Right hindlimb (tissue), 1 donor: Measurements from ENCODE around the gene HNMT.
"Not testable (repeated sequence)": the region's sequence is repeated elsewhere in the genome, so short reads cannot be mapped to it uniquely, and the experiment has no call there.

Source experiments
- DNase-seq: peaks from one replicate; pipeline ENCODE4 v3.0.0-alpha.2; 2018

The HNMT gene

GRCh38 chr2:137947032-137947727 is 17.1 kb upstream of the HNMT start:
- no peak for DNase-seq

DNA sequence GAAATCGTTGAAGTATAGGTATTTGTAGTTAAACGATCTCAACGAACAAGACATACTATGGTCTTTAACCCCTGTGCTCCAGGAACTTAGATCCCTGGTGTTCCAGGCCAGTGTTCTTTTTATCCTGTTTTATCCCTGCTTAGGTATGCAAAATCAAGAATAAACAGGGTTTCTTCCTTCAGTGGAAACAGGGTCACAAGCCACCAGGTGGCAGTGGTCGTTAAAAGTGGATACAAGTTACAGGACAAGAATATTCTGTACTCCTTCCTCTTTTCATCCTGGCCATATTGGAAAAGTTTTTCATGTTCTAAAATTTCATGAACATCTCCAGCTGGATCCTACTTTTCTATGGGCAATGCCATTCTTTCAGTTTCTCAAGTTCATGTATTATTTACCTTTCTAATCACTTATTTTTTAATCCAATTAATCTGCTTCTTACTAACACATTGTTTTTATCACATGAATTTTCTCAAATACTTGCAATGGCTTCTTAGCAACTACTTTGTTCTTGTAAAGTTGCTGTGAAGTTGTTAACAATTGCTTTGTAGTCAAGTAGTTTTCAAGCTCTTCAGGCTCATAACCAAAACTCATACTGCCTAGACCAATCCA is 16.4 kb upstream of the HNMT start:
- peak; percentile 76 for DNase-seq

GRCh38 chr2:137948894-137949293 is 15.4 kb upstream of the HNMT start:
- DNase-seq = no peak

- no peak for DNase-seq
Observed at GRCh38 chr2:137950238-137950637, 14.0 kb upstream of the HNMT start.

- no peak for DNase-seq
Observed at GRCh38 chr2:137951586-137951985, 12.7 kb upstream of the HNMT start.

GRCh38 chr2:137952586-137953129 is 11.6 kb upstream of the HNMT start:
- DNase-seq = peak; percentile 59

DNA sequence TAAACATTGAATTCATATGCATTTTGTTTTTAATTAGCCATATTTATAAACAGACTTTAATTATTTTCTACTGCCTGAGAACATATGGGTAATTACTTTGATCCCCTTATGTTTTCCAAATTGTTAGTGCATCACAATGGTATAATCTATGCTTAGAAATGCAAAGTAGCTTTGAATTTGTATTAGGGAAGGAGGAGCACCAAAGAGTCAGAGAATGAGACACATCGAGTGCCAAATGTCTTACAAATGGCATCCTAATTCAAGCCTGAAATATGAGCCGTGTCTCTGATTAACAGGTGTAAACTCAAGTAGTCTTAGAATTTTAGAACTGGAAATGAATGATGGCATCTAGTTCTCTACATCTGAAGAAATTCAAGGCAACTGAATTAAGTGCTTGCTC is 8.7 kb upstream of the HNMT start:
- no peak for DNase-seq

GRCh38 chr2:137957033-137957432 is 7.2 kb upstream of the HNMT start:
- no peak for DNase-seq

DNA sequence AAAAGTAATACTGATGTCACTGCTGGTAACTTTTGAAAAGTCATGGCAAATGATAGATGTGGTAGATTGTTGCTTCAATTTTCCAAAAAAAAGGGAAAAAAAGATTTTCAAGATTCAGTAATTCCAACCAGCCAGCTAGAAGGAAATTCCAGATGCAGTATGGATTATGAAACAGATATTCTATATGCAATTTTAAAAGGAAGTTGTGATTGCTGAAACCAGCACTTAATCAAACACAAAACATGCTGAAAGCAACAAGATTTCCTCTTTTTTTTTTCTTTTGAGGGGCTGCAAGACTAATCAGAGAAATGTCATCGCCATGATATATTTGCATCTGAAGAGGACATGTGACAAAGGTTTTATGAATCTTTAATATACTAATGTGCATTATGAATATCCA is 5.1 kb upstream of the HNMT start:
- DNase-seq = no peak

DNA sequence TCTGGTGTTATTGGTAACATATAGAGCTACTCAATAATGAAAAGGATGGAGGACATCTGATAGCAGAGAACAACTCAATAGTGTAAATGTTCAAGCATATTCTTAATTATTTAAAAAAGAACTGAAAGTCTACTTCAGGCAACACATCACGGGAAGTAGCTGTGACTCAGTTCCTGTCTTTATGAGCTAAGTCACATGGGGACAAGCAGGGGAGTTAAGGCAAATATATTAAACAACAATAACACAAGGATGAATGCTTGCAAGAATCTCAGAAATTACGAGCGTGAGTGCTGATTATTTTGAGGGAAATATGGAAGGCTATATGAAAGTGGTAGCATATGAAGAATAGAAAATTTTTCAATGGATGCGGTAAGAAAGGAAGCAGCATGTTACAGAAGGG is 4.0 kb upstream of the HNMT start:
- DNase-seq = no peak

DNA sequence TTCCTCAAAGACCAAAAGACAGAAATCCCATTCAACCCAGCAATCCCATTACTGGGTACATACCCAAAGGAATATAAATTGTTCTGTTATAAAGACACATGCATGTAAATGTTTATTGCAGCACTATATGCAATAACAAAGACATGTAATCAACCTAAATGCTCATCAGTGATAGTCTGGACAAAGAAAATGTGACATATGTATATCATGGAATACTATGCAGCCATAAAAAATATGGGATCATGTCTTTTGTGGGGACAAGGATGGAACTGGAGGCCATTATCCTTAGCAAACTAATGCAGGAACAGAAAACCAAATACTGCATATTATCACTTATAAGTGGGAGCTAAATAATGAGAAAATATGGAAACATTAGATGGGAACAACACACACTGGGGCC is 2.7 kb upstream of the HNMT start:
- DNase-seq = no peak

GRCh38 chr2:137963535-137964065 is 673 bp upstream of the HNMT start:
- no peak for DNase-seq

DNA sequence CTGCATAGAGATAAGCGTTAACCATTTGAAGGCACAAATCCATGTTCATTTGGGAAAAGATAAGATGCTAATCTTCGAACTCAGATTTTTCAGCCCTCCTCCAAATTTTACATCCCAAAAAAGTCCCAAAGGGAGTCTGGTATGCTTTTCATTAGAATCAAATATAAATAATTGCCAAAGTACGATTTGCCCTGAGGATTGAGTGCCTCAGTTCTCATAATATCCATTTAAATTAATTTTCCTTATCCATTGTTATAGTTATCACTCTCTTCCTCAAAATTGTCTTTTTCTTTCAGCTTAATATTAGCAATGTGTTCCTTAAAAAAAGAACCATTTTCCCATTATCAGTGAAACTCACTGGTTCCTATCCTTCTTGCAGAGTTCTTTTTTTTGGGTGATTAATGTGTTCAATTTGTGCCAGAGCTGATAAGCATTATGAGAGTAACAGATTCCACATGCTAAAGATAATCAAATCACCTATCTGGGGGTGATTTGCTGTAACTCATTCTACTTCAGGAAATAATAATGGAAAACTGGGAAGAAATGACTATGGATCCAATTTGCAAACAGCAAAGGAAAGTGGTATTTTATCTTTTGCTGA is 686 bp downstream of the HNMT start:
- no peak for DNase-seq

DNA sequence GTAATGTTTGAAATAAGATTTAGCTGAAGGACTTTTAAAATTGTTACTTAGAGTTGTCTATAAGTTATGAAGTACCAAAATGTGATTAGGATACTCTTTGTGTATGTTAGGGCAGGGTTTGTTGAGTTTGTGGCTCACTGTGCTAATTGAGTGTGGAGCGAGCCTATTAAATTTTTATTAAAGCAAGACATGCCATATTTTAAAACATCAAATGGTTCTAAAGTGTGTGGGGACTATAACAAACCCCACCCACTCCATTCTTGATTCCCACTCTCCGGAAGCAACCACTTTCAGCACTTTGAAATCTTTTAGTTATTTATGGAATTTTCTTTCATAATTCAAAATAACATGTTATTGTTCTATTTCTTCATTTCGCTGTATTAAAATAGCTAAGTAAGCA is 1.8 kb downstream of the HNMT start:
- no peak for DNase-seq

- DNase-seq = no peak
Observed at GRCh38 chr2:137967042-137967441, 2.8 kb downstream of the HNMT start.

DNA sequence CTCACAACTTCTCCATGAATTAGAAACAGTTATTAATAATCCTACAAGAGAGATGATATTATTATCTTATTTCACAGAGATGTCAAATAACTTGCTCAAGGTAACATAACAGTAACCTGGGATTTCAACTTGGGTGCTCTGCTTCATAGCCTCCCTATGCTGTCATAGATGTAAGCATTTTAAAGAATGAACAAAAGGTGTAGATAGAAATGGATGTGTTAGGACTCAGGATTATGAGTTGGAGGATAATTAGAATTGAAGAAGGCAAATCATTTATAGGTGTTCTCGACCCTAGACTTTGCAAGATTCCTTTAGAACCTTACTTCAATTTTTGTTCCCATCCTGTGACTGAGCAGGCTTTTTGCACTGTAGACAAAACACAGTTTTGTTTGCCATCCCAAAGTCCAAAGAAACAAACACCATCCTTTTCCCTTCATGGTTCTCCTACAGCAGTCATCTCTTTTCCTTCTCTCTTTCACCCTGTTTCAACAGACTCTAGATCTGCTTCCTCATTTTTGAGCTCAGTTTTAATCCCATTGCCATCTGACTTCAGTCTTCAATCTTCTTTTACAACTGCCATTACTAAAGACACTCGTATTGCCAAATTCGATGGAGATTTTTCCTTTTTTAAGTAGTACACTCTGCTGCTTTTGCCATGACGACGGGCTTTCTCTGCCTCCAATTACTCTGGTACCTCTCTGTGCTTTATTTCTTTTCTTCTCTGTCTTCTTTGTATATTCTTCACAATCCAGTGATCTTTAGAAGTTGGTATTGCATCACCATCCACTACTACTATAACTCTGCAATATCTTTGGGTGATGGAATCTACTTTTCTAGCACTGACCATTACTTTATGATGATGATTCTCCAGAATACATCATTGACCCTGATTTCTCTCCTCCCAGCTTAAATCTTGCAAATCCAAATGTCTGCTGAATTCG is 4.5 kb downstream of the HNMT start:
- DNase-seq = no peak

- DNase-seq = peak; percentile 43
Observed at GRCh38 chr2:137969418-137969765, 5.1 kb downstream of the HNMT start.

- no peak for DNase-seq
Observed at GRCh38 chr2:137969876-137970275, 5.6 kb downstream of the HNMT start.

DNA sequence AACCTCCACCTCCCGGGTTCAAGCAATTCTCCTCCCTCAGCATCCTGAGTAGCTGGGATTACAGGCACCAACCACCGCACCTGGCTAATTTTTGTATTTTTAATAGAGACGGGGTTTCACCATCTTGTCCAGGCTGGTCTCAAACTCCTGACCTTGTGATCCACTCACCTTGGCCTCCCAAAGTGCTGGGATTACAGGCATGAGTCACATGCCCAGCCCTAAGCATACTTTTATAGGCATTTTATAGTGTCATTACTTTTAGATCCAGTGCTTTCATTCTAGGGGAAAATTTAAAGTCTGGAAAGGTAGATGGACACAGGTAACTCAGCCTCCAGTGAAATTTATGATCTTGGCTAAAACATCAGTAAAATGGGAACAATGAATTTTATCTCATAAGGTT is 7.0 kb downstream of the HNMT start:
- DNase-seq = not testable (repeated sequence)

DNA sequence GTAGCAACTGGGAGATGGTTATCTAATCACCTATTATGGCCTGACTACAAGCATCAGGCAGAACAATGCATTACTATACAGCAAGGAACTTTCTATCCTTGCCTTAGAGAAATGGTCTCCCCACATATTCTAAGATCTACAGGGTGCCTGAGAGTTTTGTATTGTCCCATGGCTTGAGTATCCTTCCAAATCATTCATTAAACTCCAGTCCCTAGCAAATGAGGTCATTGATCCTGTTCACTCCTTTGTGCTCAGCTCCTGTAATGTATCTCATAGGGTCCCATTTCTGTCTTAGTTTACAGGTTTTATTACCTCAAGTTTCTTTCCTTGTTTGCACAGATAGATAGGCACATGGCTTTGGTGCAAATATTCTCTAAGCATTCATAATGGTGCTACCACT is 9.0 kb downstream of the HNMT start:
- DNase-seq = no peak

- no peak for DNase-seq
Observed at GRCh38 chr2:137975280-137976271, 11.3 kb downstream of the HNMT start.

DNA sequence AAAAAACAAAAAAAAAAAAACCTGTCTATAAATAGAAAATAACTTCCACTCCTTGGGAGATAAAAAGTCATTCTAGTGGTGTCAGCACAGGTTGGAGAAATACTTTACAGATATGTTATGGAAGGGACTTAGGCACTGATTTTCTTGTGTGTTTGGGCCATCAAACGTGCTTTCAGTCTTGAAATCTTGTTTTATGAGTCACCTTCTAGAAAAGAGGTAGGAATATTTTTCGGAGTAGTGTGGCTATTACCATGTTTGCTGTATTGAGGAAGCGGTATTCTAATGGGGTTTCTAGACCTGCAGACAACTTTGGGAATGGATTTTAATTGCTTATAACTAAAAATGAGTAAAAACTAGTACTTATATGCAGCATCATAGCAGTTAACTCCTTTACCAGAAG is 12.0 kb downstream of the HNMT start:
- DNase-seq = no peak
